GM18517 (cell line): ENCODE measurements around the gene FAM114A1.

Source experiments
- ATAC-seq: cut with Tn5 transposase; IDR thresholded peaks from one replicate; pipeline ENCODE4 v1.9.1; 2021; ENCODE audit warnings: mild to moderate bottlenecking, moderate library complexity; ENCODE audit not compliant: unreplicated experiment

The FAM114A1 gene

DNA sequence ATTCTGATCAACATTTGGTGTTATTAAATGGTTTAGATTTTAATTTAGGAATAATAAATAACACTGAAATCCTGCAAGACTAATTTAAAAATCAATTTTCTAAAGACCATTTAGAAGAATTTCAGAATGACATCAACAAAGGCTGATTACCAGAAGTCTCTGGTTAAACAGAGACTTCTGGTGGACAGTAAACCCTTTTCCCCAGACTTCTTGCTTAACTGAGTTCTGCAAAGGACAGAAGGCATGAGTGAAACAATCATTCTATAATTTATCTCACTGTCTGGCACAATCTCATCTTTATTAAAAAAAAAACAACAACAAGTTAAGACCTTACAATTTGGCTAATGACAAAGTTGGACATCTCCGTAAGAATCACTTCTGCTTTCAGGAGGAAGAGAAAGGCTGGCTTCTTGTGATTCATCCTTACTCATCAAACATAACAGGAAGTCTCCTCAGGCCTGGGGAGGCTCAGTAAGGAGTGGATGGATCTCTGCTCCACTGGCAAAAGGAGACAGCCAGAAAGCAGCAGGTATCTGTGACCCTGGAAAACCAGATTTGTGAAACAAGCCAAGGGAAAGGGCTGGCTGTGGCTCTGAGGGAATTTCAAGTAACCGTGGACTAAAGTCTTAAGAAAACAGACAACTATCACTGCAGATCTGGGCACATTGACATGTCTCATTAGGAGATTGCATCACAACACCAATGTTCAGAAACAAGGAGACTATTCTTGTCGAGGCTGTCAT lies 10.1 kb upstream of the FAM114A1 start:
- ATAC-seq = peak; percentile 52

DNA sequence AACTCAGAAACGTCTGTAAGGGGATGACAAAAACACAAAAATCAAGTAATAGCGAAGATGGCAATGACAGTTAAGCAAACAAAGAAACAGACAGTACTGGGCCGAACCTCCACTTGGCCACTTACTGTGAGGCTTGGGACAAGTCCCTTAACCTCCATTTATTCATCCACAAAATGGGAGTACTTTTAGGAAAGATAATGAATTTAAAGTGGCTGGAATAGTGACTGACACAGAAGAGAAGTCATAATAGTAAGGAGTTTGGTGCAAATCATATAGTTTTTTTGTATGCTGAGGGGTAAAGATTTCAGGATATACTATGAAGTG lies 9.5 kb upstream of the FAM114A1 start:
- ATAC-seq = no peak

DNA sequence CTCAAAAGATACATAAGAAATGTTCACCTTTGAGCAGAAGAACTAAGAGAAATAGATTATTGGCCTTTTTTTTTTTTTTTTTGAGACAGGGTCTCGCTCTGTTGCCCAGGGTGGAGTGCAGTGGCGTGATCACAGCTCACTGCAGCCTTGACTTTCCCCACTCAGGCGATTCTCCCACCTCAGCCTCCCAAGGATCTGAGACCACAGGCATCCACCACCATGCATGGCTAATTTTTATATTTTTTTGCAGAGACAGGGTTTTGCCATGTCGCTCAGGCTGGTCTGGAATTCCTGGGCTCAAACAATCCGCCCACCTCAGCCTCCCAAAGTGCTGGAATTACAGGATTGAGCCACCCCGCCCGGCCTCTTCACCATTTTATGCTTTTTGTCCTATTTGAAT lies 8.1 kb upstream of the FAM114A1 start:
- ATAC-seq = no peak

DNA sequence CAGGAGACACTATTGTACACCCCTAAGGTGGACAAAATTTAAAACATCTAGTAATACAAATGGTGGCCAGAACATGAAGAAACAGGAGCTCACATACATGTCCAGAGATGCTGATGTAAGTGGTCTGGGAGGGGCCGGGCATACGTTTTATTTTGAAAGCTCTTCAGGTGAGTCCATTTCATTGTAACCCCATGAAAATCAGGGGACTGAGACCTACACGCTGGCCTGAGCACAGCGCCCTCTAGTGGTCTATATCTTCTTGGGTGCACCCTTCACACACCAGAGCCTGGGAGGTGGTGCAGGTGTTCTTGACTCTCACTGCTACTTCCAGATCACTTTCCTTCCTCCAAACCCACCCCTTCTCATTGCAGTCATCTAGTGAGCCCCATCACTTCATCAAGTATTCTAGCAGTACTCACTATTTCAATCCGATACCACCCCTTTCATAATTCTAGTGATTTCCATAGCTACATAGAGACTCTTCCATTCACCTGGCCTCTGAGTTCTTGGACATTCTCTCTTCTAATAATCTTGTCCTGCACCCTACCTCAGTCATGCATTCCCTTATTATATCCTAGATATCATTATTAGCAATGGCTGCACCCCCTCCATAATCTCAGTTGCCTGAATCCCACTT lies 6.7 kb upstream of the FAM114A1 start:
- peak; percentile 46 for ATAC-seq

DNA sequence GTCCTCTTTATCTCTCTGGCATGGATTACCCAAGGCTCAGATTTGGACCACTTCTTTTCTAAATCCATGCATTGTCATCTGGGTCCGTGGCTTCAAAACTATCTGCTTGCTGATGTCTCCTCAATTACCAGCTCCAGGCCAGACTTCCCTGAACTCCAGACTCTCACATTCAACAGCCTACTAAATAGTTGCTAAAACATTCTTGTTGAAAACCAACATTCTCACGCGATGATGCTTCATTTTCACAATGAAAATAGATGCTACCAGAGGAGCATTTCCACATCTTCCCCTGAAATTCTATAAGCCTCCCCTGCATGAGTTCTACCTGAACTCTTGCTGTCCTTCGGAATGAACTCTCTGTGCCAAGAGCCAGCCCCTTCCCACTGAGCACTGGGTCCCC lies 5.8 kb upstream of the FAM114A1 start:
- ATAC-seq = no peak

DNA sequence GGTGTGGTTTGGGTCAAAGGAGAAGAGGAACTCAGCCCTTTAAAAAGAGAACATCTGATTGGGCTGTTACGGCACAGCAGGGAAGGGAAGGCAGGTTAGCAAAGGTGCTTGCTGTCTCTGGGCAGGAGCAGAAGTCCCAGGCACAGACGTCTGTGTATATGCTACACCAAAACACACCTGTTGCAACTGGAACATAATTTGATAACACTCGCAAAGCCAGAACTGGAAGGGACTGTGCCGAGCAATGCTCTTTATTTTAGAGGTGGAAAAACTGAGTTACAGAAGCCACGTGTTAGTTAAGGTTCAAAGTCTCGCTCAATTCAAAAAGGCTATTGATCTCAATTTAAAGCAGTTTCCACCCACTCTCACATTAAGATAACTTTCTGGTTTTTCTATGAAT lies 2.2 kb upstream of the FAM114A1 start:
- ATAC-seq = no peak

DNA sequence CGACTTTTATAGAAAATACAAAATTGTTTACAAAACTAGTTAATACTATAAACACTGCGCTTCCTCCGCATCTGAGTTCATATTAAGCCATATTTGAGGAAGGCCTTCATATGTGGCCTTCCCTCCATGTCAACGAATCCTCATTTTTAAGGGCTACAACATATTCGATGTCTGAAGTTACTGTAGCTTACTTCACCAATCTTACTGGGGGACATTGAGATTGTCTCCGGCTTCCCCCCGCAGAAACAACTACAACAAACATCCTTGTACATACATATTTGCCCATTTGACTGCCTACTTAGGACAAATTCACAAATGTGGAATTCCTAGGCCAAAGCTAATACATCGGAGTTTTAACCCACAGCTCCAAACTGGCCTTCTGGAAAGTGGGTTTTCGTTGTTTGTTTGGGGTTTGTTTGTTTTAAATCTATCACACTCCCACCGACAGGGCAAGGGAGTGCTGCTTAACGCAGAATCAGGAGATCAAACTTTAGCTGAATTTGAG lies 581 bp upstream of the FAM114A1 start:
- ATAC-seq = peak; percentile 21

DNA sequence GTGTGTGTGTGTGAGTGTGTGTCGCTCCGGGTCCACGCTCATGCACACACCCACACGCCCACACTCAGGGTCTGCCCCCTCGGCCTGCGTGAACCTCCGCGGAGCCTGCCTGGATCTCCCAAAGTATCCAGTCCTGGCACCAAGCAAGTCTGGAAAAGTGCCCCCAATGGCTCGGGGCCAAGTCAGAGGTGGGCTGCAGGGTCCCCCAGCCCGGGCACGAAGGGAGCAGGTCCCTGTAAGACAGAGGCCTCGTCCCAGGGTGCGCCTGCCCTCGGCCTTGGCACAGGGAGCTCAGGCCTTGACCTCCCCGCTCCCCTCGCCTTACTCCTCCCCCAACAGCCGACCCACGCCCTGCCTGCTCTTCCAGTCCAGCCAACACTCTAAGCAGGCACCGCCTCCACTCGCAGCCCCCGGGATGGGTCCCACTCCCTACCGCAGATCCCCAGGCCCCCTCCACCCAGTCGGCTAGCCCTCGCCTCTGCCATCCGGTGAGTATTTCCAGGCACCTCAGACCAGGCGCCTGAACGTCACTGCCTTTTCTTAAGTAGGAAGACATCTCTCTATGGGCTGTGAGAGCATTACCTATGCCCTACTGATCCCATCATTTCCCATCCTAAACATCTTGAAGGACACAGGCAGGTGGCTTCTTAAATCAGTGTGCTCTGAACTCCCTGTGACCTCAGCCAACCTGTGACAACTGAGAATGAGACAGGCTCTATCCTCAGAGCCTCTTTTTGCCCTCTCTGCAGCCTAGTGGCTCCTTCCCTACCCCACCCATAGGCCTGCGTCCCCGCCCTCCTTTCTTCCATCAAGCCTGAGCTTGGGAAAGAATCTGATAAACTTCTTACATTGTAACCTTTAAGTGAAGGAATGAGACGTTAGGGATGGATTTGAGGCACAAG lies 704 bp downstream of the FAM114A1 start:
- ATAC-seq = no peak

DNA sequence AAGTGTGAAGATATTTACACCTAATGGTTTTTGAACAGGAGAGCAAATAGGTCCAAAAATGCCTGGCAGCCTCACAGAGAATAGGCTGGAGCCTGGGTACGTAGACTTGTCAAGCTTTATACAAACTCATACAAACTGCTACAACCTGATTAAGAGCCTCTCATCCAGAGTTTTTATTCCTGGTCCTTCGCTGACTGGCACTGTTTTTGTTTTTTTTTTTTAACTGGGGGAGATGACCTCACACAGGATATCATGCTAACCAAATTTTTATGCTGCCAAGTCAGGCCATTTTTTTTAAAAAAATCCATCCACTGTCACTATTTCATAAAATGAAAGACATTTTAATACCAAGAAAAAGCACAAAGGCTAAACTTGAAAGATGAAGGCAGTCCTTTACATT lies 1.9 kb downstream of the FAM114A1 start:
- no peak for ATAC-seq

DNA sequence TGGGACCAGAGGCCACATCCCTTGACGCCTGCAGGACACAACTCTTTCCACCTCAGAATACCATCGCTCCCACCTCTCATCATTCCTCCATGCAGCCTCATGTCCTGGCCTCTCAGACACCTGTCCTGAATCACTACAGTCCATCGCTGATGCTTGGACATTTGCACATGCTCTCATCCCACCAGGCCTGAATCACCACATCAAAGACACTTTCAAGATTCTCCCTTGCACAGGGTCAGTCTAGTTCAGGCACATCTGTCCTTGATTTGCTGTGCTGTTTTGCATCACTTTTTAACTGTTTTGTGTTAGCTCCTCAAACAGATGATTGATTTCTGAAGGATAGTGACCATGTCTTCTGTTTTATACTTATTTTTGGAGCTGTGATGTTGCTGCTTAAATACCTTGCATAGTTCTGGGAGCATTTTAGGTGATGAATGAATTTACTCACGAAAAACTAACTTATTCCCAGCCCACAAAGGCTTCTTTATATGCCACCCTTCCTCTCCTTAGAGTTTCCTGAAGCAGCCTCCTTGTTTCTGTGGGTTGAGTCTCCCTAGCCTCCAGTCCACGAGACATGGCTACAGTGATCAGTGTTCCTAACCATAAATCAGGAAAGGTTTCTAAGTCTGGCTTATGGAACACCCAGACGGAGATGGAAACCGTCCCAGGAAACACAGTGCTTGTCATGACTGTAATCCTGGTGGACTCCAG lies 2.6 kb downstream of the FAM114A1 start:
- no peak for ATAC-seq

DNA sequence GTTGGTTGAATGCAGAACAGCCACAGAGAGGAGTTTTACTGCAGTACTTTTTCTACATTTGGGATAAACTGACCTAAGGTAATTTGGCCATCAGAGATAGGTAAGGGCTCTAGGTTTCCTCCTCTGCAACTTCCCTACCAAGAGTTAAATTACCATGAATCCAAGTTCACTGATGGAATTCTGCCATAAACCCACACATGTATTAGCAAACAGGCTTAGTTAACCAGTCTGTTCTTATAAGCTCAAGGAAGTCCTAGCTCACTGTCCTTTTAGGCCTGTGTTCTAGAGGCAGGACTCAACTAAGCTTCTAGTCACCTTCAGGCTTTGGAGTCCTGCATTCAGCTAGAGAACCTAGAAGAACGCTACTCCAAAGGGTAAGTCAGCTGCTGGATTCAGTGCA lies 4.0 kb downstream of the FAM114A1 start:
- no peak for ATAC-seq

DNA sequence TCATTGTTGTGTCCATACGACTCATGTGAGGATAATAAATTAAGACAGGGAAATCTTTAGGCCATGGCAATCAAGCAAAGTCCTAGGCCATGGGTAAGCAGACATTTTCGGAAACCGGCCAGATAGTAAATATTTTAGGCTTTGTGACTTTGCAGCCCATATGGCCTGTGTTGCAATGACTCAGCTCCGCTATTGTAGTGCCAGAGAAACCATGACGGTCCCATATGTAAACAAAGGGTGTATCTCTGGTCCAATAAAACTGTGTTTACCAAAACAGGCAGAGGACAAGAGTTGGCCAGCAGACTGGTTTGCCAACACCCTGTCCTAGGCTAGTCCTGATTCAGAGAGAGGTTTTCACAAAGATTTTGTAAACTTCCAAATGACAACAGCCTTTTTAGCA lies 5.0 kb downstream of the FAM114A1 start:
- no peak for ATAC-seq

DNA sequence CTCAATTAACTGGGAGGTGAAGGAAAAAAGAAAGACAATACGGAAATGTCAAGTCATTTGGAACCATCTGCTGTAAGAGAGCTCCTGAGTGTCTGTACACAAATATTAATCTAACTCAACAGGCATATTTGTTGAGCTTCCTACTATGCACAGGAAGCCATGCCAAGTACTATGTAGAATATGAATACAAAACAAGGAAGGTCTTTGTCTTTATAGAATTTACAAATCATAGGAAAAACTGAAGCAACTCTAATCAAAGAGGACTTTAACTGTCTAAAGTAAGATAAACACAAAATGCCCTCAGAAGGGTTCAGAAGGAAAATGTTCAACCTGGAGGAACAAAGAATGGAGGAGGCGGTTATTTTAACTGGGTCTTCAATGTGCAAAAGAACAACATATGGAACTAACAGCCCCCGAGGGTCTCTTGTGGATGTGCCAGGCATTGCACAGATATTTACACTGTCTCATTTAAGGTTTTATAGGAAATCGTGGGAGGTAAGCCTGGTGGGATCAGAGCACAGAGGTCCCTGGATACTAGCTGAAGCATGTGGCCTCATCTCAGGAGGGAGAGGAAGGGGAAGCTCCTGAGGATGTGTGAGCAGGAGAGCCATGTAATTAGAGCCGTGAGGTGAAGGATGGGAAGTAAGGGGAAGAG lies 5.8 kb downstream of the FAM114A1 start:
- no peak for ATAC-seq

DNA sequence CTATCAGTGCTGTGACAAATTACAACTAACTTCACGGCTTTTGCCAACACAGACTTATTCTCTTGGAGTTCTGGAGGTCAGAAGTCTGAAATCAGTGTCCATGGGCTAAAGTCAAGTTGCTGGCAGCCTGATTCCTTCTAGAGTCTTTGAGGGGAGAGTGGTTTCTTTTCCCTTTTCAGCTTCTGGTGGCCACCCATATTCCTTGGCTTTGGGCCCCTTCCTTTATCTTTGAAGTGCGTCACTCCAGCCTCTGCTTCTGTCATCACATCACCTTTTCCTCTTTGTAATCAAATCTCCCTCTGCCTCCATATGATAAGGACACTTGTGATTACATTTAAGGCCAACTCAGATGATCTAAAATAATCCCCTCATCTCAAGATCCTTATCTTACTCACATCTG lies 9.0 kb downstream of the FAM114A1 start:
- no peak for ATAC-seq

DNA sequence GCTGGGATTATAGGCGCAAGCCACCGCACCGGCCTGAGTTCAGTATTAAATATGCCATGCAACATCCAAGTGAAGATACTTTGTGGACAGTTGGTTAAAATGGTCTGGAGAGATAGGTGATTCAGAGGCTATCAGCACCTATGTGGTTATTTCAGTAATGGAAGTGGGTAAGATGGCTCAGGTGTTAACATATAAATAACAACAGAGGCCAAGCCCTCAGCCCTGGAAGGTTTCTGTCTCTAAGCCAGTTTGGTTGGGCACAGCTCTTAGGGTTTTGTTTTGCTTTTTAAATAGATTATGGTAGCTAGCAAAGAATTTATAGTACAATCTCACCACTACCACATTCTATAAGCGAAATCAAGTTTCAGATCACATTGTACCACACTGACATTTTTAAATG lies 16.6 kb downstream of the FAM114A1 start:
- no peak for ATAC-seq

DNA sequence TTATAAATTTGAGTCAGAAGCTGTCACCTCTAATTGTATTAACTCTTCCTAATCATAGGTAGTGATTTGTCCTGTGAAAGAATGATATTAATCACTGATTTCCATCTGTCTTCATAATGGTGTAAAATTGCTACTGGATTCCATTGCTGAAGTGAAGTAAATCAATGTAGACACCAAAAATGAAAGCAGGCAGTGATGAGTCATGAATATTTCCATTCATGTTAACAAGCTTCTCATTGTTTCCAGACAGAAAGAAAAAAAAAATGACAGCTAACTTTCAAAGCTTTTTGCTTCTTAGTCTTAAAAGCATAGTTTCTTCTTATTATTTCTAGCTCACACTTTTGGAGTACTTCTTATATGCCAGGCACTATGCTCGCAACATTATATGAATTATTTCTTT lies 21.5 kb downstream of the FAM114A1 start:
- peak; percentile 72 for ATAC-seq

DNA sequence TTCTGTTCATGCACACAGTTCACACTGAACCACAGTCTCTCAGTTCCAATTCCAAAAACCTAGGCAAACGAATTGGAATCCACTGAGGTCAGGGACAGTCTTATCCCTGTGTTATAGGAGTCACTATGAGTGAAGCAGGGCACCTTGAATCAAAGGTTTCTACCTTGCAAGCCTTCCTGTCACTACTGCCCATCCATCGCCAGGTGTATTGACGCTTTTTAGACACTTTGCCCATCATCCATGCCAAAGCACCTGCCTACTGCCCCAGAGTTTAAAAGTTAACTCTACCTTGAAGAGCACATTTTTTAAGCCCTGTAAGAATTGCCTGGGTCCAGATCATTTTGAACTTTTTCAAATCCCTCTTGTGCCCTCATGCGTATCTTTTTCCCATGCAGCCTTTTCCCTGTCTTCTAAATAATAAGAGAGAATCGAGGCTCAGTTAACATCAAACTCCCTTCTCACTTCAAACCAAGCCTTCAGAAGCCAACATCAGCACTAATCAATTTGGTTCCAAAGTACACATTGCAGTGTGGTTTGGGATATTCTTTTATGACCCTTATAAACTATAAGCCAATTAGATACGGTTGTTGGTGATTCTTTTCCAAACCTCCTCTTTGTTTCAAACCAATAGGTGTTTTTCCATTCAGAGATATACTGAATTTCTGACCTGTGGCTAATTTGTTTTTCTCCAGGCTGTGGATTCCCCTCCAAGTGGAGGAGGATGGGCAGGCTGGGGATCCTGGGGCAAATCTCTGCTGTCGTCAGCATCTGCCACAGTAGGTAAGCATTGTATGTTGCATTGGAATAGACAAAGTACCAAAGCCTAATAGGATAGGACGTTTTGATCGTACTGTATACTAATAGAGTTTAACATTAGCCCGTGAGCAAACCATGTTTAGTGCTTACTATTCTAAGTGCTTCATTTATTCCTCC lies 23.7 kb downstream of the FAM114A1 start:
- no peak for ATAC-seq

DNA sequence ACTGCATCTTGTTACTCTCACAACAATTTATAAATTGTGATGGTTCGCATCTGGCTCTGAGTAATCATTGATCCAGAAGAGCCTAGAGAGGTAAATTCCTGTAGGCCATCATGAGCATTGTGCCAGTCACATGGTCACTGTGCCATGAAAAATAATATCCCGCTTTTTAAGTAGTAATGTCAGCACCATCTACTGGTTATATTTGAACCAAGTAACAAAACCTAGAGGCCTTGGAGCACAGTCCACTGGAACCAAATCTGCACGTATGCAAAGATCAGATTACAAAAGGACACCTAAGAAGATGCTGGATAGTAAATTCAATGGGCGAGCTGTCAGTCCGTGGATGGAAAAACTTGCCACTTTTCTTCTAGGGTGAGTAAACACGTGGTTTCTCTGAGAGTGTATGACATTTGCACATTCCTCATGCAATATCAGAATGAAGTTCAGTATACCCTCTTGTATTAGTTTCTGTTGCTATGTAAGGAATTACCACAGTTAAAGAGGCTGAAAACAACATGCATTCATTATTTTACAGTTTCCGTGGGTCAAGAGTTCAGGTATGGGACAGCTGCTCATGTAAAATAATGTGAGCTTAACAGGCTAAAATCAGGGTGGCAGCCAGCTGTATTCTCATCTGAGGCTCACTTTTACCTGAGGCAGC lies 26.8 kb downstream of the FAM114A1 start:
- no peak for ATAC-seq

DNA sequence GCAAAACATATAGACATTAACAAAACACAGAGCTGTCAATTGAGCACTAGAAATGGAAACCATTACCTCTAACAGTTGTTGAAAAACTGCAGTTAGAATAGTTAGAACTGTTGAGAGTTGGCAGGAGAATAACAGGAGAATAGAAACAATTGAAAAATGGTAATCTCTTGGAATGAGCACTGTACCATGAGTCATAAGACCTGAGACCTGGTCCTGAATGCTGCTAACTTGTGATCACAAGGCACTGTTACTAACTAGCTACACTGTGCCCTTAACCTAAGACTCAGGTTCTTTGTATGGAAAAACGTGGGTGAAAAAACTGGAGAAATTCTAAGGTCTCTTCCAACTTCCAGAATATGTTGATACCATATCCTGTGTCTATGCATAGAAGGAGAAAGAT lies 29.3 kb downstream of the FAM114A1 start:
- no peak for ATAC-seq
